Amniotic epithelial cell (primary cell): ENCODE results near the gene TTYH3.

Experiments used
- DNase-seq: peaks from one replicate; pipeline ENCODE4 v3.0.0-alpha.2; 2010; ENCODE audit warnings: low read depth

TTYH3 gene

DNA sequence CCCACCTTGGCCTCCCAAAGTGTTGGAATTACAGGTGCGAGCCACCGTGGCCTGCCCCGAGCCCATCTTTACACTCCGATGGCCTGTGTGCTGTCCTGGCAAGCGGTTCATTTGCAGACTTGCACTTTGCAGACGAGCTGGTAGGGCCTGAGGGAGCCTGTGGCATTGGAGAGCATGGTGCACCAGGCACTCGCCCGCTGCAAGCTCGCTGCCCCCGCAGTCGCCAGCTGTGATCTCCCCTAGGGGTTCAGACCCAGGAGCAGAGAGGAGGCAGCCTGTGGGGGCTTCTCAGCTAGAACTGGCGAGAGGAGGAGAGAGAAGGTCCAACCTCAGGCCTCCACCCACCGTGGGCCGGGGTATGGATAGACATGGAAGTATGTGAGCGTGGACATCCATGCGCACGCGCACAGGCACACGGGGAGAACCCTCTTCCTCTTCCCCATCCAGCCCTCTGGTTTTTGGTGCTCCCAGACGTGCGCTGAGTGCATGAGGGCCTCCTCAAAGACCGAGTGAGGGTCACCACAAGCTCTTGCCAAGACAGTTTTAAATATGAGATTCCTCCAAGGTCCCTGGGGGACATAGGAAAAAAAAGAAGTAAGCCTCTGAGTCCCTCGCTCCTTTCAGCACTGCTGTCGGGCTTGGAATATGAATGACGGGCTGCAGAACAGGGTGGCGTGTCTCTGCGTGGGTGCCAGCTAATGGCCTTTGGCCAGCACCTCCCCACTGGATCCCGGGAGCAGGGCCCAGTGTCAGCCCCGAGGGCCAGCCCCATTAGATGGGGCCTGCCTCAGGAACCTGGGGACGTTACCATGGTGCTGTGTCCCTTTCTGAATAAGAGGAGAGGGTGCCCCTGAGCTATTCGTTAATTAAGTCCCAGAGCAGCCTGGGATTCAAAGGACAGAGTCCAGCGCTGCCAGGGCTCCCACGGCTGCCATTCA lies 15.1 kb upstream of the TTYH3 start:
- DNase-seq: no peak

DNA sequence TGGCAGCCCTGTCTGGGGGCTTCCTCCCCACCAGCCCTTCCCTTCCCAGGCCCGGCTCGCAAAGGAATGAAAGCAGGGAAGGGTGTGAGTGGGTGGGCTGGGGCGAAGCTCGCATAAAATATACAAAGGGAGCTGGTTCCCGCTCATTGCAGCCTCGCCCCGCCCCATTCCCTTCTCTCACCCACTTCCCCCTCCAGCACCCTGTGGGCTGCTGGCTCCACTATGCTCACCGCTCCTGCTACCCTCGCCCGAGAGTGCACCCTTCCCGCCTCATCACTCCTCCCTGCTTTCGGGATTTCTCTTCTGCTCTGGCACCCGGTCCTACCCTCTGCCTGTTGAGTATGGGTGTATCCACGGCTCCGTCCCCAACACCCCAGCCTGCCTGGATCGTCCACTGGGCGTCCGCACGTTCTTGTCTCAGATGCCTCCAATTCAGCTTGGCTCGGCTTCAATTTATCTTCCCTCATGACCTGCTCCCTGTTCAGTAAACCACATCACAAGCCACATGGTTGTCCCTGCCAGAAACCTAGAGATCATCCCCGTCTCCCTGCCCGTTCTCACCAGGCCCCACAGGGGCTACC lies 14.4 kb upstream of the TTYH3 start:
- DNase-seq: no peak

DNA sequence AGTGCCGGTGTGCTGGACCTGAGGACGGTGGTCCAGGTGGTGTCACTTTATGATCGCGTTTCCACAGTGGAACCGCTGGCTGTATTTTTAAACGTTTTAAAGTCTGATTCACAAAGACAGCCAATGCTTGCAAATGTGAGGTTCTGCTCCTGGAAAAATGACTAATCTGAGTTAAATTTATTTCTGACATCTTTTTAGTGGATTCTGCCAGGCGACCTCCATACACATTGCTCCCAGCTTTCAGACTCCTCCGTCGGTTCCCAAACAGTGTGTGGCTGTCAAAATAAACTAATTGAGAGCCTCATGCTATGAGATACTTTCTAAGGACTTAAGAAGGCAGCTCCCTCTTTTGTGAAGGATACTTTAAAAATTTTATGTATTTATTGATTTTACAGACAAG lies 12.7 kb upstream of the TTYH3 start:
- peak; percentile 42 for DNase-seq

DNA sequence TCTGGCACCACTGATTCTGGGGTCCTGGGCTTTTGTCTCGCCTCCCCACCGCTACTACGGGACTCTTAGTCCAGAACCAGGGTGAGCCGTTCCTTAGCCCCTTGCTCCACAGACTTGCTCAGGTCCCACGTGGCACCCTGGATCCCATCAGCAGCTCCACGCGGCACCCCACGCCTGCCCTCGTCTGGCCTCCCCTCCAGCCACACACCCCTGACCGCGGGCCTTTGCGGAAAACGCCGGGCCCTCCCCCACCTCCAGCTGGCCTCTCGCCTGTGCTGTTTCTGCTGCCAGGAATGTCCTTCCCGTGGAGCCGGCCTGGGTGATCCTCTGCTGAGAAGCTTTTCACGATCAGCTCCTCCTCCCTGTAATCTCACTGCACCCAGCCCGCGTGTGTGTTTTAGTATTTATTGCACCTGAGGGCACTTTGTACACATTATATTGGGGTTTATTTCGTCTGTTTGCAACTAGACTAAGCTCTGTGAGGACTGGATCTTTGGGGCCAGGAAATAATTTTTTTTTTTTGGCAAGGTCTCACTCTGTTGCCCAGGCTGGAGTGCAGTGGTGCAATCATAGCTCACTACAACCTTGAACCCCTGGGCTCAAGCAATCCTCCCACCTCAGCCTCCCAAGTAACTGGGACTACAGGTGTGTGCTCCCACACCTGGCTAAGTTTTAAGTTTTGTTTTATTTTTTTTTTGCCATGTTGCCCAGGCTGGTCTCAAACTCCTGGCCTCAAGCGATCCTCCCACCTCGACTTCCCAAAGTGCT lies 10.5 kb upstream of the TTYH3 start:
- DNase-seq: peak; percentile 87

DNA sequence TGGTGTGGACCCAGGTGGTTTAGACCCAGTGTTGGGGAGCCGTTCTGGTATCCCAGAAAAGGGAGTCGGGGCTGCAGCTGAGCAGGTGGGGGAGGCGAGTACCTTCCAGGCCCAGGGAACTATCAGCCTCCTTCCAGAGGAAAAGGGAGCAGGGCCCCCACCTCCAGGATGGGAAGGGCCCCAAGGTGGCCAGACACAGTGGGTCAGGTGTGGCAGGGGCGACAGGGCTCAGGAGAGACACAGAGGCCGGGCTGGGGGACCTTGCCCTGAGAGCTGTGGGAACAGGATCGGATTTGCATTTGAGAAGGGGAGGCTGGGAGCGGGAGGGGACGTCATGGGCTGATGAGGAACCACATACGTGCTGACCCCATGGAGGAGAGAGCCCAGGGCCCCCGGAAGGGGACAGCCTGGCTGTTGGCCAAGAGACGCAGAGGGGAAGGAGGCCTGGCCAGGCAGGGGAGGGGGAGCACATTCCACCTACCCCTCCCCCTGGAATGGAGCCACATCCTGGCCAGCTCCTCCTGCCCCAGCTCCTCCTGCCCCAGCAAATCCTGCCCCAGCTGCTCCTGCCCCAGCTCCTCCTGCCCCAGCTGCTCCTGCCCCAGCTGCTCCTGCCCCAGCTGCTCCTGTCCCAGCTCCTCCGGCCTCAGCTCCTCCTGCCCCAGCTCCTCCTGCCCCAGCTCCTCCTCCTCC lies 9.7 kb upstream of the TTYH3 start:
- DNase-seq: no peak

DNA sequence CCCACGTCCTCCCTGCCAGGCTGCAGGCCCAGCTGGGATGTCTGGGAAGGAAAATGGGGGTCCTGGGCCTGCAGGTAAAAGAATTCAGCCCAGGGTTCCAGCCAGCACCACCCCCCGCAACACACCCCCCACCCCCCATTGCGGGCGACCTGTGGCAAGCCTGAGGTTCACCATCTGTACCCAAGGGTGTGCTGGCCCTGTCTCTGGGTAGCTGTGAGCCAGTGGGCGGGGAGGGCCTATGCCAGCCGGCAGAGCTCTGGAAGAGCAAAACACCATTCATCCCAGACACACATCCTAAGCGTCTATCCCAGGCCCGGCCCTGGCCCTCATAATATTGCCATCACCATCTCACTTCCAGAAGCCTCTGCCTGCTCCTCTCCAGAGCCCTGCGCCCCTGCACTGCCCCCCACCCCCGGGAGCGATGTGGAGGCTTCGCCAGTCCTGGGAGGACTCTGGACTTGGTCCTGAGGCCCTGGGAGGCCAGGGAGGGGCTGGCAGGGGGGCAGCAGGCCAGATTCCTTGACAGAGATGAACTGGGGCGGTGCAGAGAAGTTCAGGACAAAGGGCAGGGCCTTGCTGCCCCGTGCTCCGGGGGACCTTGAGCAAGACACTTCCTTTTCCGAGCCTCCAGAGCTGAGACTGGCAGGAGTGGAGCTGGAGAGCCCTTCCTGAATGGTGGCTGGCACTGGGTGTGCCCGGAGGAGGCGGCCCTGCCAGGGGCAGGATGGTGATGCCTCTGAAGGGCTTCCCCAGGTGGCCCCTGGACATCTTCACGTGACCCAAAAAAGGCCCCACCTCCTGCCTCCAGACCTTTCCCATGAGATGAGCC lies 8.7 kb upstream of the TTYH3 start:
- DNase-seq: no peak

DNA sequence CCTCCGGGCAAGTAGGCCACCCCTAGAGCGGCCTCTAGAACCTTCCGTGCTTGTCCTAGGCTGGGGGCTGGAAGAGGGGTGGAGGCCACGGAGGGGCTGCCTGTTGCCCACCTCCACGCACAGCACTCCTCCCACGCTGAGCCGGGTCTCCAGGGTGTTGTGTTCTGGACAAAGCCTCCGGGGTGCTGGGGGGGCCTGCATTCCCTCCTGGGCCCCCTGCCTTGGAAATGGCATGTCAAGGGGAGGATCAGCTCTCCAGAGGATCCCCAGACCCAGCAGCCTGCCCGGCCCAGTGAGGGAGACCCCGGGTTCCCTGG lies 8.1 kb upstream of the TTYH3 start:
- DNase-seq: no peak

DNA sequence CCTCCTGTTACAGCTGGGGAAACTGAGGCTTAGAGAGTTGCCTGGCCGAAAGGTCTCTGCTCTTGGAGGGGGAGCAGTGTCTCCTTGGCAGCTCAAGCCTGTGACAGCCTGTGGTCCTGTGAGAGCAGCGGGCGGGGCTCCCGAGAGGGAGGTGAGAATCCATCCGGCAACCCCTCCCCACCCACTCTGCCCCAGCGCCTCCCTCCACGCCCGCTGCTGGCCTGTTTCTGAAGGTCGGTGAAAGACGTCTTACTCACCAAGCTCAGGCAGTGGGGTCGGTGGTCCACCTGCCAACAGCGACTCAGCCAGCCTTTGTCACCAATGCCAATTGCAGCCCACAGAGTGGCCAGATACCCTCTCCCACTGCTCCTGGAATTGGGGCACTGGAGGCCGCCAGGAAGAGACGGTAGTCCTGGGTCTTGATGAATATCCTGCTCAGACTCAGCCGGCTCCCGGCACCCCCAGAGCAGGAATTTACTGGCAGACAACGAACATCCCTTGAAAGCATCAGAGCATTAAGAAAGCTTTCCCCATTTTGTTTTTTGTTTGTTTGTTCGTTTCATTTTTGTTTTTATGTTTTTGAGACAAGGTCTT lies 7.4 kb upstream of the TTYH3 start:
- peak; percentile 31 for DNase-seq

DNA sequence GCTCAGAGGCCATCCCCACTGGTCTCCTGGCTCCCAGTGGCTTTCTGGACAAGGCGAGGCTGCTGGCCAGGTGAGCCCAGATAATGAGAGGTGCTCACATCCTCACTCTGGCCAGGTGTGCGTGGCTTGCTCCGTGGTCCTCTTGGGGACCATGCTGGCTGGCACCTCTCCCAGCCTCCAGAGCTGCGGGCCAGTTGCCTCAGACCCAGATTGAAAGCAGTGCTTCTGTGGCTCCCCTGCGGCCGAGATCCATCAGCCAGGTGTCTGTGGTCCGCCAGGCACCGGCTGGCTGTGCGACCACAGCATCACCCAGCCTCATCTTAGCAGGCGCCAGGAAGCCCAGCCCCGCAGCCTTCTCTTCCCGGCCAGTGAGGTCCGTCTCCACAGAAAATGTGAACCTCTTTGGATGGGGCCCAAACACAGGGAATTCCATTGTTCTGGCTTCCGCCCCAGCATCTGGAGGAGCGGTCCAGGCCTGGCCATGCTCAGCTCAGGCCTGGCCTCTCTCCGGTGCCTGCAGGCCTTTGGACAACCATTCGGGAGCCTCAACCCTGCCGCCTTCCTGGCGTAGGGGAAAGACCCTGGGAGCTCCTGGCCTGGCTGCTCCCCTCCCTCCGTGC lies 5.2 kb upstream of the TTYH3 start:
- no peak for DNase-seq

DNA sequence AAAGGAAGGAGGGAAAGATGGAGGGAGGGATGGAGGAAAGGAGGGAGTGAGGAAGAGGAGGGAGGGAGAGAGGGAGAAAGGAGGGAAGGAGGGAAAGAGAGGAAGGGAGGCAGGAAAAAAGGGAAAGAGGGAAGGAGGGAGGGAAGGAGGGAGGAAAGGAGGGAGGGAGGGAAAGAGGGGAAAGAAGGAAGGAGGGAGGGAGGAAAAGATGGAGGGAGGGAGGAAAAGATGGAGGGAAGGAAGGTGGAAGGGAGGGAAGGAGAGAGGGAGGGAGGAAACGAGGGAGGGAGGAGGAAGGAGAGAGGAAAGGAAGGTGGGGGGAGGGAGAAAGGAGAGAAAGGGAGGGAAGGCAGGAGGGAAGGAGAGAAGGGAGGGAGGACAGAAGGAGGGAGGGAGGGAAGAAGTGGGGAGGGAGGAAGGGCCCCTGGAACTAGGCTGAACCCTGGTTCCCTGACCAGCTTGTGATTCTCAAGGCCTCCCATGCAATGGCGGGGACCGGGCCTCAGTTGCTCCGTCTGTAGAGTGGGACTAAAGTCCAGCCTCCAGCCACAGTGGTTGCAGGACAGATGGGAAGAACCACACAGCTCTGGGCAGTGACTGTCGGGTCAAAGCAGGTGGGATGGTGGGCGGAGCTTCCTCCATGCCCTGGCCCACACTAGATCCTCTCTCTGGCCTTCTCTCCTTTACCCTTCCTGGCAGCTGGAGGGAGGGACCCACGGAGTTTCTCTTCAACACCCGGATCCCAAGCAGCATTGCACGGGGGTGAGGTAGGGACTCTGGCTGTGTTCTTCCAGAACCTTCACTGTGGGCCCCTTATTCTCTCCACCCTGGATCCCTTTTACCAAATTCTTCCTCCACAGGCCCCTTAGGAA lies 4.3 kb upstream of the TTYH3 start:
- DNase-seq: no peak

DNA sequence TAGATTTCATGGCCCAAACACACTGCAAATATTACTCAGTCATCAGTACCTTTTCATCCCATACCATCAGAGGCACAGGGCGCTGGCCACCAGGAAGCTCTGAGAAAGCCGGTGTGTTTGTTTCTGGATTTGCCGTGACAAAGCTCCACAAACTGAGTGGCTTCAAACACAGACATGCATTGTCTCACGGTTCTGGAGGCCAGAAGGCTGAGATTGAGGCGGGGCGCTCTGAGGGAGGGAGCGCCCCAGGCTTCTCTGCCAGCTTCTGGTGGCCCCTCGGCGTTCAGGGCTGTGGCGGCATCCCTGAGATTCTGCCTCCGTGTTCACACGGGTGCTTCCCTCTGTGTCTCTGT lies 3.7 kb upstream of the TTYH3 start:
- DNase-seq: no peak

DNA sequence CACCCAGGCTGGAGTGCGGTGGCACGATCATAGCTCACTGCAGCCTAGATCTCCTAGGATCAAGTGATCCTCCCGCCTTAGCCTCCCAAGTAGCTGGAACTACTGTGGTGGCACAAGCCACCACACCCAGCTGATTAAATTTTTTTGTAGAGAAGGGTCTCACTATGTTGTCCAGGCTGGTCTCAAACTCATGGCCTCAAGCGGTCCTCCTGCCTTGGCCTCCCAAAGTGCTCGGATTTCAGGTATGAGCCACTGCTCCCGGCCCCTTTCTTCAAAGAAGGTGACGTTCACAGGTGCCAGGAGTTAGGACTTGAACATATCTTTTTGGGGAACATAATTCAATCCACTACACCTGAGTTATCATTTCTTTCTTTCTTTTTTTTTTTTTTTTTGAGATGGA lies 2.9 kb upstream of the TTYH3 start:
- no peak for DNase-seq

DNA sequence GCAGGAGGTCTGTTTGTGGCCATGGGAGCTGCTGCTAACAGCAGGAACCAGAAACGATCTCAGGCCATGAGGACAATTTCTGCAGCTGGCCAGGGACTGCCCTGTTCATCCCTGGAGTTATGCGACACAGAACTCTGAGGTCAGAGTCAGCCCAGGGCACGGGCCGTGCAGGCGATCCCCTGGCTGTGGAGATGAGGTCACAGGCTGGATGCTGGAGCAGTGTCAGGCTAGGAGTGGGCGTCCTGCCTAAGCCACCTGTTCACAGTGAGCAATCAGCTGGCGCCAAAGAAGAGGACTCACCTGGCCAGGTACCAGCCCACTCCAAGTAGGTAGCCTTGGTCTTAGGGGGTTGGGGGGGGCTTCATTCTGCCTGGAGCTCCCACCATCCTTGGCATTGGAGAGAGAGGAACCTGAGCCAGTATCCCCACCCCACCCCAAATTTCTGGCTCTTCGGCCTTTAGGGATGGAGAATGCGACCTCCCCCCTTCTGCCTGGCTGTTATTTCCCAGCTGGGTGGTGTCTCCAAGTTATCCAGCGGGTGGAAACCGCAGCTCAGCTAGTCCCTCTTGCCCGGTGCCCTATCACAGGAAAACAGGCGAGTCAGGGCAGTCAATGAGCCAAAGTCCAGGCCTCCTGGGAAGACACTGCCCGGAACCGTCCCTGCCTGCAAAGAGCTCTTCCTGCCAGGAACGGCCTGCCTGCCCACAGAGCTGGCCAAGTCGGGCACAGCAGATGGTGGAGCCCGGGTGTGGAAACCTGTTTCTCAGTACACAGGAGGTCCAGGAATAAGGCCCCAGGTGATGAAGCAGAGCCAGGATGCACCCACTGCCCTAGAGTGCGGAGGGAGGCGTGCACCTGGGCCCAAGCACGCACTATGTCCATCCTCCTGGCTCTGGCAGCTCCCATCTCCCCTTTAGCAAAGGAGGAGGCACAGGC lies 1.8 kb upstream of the TTYH3 start:
- DNase-seq: no peak

DNA sequence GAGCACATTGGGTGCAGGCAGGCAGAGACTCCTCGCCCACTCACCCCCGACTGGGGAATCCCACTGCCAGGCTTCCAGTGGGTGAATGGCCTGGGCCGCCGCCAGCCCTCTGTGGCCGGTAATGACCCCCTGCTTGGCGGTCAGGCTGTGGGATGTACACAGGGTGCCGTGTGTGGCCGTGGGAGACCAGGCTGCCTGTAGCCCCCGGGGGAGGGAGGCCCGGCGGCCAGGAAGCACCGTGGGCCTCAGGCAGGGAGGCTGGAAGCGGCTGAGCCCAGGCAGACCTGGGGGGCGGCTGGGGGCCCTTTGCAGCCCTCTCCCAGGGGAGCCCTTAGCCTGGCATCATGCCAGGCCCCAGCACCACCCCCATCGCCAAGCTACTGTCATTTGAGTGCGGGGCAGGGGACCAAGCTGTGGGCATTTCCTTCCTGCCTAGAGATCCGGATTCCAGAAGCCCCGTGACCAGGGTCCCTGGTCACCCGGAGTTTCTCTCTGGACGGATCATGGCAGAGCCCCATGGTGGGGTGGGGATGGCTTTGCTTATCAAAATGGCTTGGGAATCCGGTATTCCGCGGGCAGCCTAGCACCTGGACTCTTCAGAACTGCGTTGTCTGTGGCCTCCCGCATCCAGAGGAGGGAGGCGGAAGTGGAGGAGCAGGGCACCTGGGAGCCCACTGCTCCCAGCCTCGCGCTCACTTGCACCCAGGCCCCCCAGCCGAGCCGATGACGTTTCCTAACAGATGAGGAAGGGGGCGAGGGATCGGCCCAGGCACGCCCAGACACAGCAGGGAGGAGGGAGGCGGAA lies 1.1 kb downstream of the TTYH3 start:
- peak; percentile 76 for DNase-seq

DNA sequence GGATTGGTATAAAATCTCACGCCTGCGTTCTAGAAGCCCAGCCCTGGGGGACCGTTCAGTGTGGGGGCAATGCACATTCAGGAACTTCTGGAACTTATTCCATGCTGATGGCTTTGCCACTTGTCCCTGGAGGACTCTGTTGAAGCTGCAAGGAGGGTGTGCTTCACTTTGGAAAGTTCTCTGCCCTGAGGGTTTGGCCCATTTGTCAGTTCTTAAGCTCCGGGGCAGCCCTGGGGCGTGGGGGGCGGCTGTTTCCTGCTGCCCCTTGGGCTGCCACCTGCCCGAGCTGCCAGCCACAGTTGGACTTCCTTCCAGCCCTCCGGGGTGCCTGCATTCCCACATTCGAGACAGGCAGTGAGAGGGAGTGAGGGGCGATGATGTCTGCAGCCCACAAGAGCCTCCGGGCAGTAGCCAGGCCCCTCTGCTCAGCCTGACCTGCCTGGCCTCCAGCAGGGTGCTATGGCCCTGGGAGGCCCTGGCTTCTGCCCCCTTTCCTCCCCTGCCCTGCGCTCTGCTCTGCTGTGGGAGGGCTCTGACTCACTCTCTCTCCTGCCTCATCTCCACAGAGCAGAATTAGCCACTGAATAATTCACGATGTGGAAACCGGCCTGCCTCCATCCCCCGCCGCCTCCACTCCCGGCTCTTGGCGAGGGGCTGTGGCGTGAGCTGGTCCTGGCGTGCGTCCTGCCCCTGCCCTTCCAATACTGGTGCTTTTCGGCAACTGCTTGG lies 1.9 kb downstream of the TTYH3 start:
- peak; percentile 93 for DNase-seq

DNA sequence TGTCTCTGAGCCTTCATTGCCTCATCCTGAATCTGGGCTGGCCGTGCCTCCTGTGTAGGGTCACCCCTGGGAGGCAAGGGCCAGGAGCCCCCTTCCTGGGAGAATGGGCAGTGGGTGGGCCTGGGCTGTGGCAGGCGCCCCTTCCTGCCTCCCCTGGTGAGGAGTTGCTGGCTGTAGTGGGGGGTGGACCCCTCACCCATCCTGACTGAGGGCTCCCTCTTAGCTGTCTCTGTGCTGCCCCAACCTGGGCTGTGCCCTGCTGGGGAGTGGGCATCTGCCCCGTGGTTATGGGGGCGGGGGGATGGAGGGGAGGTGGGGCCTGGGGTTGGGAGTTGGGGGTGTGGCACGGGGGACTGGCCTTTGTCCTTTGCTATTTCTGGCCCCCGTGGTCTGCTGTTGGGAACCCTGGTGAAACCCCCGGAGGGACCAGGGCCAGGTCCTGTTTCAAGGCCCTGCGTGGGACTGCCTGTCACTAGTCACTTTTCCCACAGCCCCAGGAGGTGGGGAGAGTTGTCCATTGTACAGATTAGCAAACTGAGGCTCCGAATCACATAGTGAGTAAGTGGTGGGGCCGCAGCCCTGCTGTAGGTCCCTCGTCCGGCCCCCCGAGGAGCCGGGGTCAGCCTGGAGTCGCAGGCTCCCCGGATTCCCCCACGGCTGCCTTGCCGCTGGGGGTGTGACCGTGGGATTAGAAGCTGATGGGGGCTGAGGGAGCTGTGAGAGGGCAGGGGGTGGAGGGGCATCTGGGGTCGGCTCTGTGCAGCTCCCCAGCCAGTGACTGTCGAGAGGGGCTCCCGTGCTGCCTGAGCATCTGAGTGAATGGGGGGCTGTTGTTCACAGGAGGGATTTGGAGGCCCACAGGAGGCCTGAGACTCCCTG lies 2.7 kb downstream of the TTYH3 start:
- no peak for DNase-seq
